Right atrium auricular region (tissue), 2 donors: ENCODE data around the gene MGLL. TPM values are rescaled to one million over a fixed set of nuclear protein-coding genes. Genes with fewer than 3 reads are reported as not detected.
"Not testable (repeated sequence)": the region's sequence is repeated elsewhere in the genome, so short reads cannot be mapped to it uniquely, and the experiment has no call there.

Experiments
- DNase-seq: peaks from one replicate; pipeline ENCODE4 v3.0.0-alpha.2; 2019; ENCODE audit warnings: low spot score
- H3K27ac ChIP-seq, 2 donors: fragments of 200-600 bp; sonication (generic); 1 replicate in 1 of 2; 2 replicates in 1 of 2; pipeline ENCODE4 v1.5.1; 2016 to 2019
- H3K27me3 ChIP-seq, 2 donors: fragments of 200-600 bp; sonication (generic); one replicate each; pipeline versions ENCODE4 v1.5.1 to v1.6.0; 2017 to 2019
- H3K36me3 ChIP-seq: fragments of 200-600 bp; sonication (generic); one replicate; pipeline ENCODE4 v1.5.1; 2016
- H3K4me1 ChIP-seq, 2 donors: fragments of 200-600 bp; sonication (generic); one replicate each; pipeline versions ENCODE4 v1.5.1 to v1.6.0; 2017 to 2019
- H3K4me3 ChIP-seq, 2 donors: fragments of 200-600 bp; sonication (generic); 1 replicate in 1 of 2; 2 replicates in 1 of 2; pipeline ENCODE4 v1.5.1; 2017 to 2019; ENCODE audit warnings: mild to moderate bottlenecking in 1 of 2, moderate library complexity in 1 of 2
- H3K9me3 ChIP-seq, 2 donors: fragments of 200-600 bp; sonication (generic); one replicate each; pipeline ENCODE4 v1.5.1; 2019
- CTCF ChIP-seq, 2 donors: fragments of 200-600 bp; sonication (generic); IDR thresholded peaks; one replicate each; pipeline ENCODE4 v1.5.1; 2019; ENCODE audit warnings: antibody characterized with exemption in 2 of 2
- total RNA-seq, 2 donors: library from RNA; depleted of rRNA; stranded (reverse); fragments of >200 nt; gene quantifications; one replicate each; pipeline ENCODE4 v1.1.0, GENCODE V29; 2016

MGLL gene
- total RNA-seq, 2 donors from 2014 or later, result 36.3 to 46.4 TPM

GRCh38 chr3:127661600-127661999 is 160.7 kb downstream of the MGLL start:
- Histone ChIP-seq H3K36me3 (no peaks in the 10 kb centered on the region), H3K9me3 (no peaks in the 10 kb centered on the region), H3K4me3 (no peak overlapping the region), H3K27ac (no peak overlapping the region), H3K27me3 (no peaks in the 10 kb centered on the region), H3K4me1 (no peaks in the 10 kb centered on the region)
- TF ChIP-seq CTCF (IDR thresholded peaks at IDR 0.05), result no peak
- DNase-seq, result no peak

GRCh38 chr3:127660621-127661251 is 161.6 kb downstream of the MGLL start:
- no peaks in the 10 kb centered on the region for H3K36me3 ChIP-seq
- H3K9me3 ChIP-seq, result no peaks in the 10 kb centered on the region
- TF ChIP-seq CTCF (IDR thresholded peaks at IDR 0.05), result no peak
- H3K27ac ChIP-seq, result no peak overlapping the region
- no peaks in the 10 kb centered on the region for H3K4me1 ChIP-seq
- DNase-seq, result no peak
- no peak overlapping the region for H3K4me3 ChIP-seq
- H3K27me3 ChIP-seq, result no peaks in the 10 kb centered on the region

- no peak for TF ChIP-seq CTCF (IDR thresholded peaks at IDR 0.05)
- H3K4me1 ChIP-seq, result no peaks in the 10 kb centered on the region
- H3K27ac ChIP-seq, result no peak overlapping the region
- no peaks in the 10 kb centered on the region for H3K27me3 ChIP-seq
- no peak overlapping the region for H3K4me3 ChIP-seq
- no peaks in the 10 kb centered on the region for H3K36me3 ChIP-seq
- no peaks in the 10 kb centered on the region for H3K9me3 ChIP-seq
- no peak for DNase-seq
Measured at GRCh38 chr3:127658234-127658633, 164.1 kb downstream of the MGLL start.

- TF ChIP-seq CTCF (IDR thresholded peaks at IDR 0.05), result no peak
- Histone ChIP-seq H3K4me1 (peaks cover 0 to 7% of the 10 kb centered on the region in 2 donors), H3K27me3 (no peaks in the 10 kb centered on the region), H3K27ac (no peak overlapping the region), H3K9me3 (no peaks in the 10 kb centered on the region), H3K36me3 (no peaks in the 10 kb centered on the region), H3K4me3 (no peak overlapping the region)
- DNase-seq, result no peak
Measured at GRCh38 chr3:127656906-127657305, 165.4 kb downstream of the MGLL start.

- no peaks in the 10 kb centered on the region for H3K9me3 ChIP-seq
- H3K4me1 ChIP-seq, result peaks cover 0 to 7% of the 10 kb centered on the region in 2 donors
- H3K36me3 ChIP-seq, result no peaks in the 10 kb centered on the region
- H3K27ac ChIP-seq, result no peak overlapping the region
- no peak for TF ChIP-seq CTCF (IDR thresholded peaks at IDR 0.05)
- H3K4me3 ChIP-seq, result no peak overlapping the region
- no peak for DNase-seq
- H3K27me3 ChIP-seq, result no peaks in the 10 kb centered on the region
Measured at GRCh38 chr3:127655641-127656040, 166.7 kb downstream of the MGLL start.

- not testable (repeated sequence) for DNase-seq, H3K4me1 ChIP-seq, H3K27me3 ChIP-seq, H3K4me3 ChIP-seq, H3K36me3 ChIP-seq, H3K27ac ChIP-seq, H3K9me3 ChIP-seq
Measured at GRCh38 chr3:127654993-127655392, 167.3 kb downstream of the MGLL start.
